ENCODE results near the gene TTLL11. TPM values are rescaled to one million over a fixed set of nuclear protein-coding genes. Genes with fewer than 3 reads are reported as not detected.

The TTLL11 gene
- polyA plus RNA-seq, 3 donors from 2014 or later = 3.1 to 8.3 (median 5.6) TPM

DNA sequence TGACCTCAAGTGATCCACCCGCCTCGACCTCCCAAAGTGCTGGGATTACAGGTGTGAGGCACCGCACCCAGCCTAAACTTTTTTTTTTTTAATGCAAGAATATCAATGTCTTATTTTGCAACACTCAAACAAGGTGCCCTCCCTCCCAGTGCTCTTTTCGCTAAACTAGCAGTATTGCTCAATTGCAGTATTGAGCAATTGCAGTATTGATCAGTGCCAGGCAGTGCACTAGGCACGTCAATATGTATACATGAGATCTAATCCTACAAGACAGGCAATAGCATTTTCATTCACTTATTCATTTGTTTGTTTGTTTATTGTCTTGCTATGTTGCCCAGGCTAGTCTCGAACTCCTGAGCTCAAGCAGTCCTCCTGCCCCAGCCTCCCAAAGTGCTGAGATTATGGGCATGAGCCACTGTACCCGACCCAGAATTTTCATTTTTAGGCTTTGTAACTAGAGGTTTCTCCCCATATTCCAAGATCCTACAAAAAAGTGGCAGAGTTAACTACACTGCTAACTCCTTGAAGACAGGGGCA lies 94.5 kb downstream of the TTLL11 start:
- H3K4me3 Mint-ChIP-seq = no peak overlapping the region
- no peak overlapping the region for H3K27ac Mint-ChIP-seq
- no peaks in the 10 kb centered on the region for H3K4me1 Mint-ChIP-seq
- H3K27me3 Mint-ChIP-seq (ENCODE audit: low read depth in 3 of 3) = peaks cover 0 to 2% (median 0%) of the 10 kb centered on the region in 3 donors
- H3K36me3 Mint-ChIP-seq = no peaks in the 10 kb centered on the region
- no peaks in the 10 kb centered on the region for H3K9me3 Mint-ChIP-seq
- no peak for DNase-seq

DNA sequence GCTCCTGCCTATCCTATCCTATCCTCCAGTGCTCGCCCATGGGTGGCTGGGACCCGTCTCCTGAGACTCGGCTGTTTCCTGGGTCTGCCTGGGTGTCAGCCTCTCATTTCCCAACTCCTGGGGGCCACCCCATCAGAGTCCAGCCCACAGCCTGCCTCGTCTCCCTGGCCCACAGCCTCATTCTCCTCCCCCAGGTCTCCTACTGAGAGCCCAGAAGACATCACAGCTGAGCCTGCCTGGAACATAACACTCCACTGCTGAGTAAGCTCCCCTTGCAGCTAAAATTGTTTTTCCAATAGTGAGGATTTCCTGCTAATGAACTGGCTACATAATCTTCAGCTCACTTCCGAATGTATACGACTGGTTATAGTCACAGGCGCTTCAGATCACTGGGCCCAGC lies 95.3 kb downstream of the TTLL11 start:
- DNase-seq = no peak
- H3K27ac Mint-ChIP-seq = no peak overlapping the region
- H3K36me3 Mint-ChIP-seq = no peaks in the 10 kb centered on the region
- H3K27me3 Mint-ChIP-seq (ENCODE audit: low read depth in 3 of 3) = peaks cover 0 to 2% (median 0%) of the 10 kb centered on the region in 3 donors
- no peak overlapping the region for H3K4me3 Mint-ChIP-seq
- no peaks in the 10 kb centered on the region for H3K9me3 Mint-ChIP-seq
- H3K4me1 Mint-ChIP-seq = no peaks in the 10 kb centered on the region

DNA sequence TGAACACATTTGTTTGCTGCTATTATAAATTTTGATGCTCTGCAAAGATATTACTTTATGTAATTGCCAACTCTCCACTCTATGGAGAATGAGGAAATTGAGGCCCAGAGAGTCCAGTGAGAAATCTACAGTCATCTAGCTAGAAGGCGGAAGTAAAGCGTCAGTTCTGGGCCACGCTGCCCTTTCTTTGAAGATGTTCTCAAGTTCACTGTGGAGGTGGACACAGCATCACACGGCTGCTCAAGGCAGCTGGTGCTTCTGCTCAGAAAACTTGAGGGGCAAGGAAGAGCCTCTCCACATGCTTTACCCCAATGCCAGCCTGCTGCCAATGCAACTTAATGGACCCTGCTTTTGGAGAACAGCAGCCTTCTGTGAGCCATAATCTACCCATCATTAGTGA lies 96.3 kb downstream of the TTLL11 start:
- no peak overlapping the region for H3K27ac Mint-ChIP-seq
- H3K27me3 Mint-ChIP-seq (ENCODE audit: low read depth in 3 of 3) = peaks cover 0 to 2% (median 0%) of the 10 kb centered on the region in 3 donors
- no peaks in the 10 kb centered on the region for H3K36me3 Mint-ChIP-seq
- no peaks in the 10 kb centered on the region for H3K4me1 Mint-ChIP-seq
- no peak overlapping the region for H3K4me3 Mint-ChIP-seq
- no peaks in the 10 kb centered on the region for H3K9me3 Mint-ChIP-seq
- no peak for DNase-seq

DNA sequence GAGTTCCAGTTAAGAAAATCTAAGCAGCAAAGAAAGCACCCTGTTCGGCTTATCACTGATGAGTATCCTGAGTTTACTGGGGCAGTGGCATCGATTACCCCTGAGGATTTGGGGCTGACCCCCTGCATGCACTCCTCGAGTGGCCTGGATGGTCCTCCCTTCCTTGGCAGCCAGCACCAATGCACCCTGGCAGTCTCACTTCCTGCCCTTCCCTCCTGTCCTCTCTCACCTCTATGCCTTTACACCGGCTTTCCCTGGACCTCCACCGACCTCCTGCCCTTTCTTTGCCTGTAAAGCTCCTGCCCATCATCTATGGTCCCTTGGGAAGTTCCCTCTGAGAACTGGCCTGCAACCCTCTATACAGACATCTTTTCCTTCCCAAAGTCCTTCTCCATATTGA lies 97.1 kb downstream of the TTLL11 start:
- H3K4me3 Mint-ChIP-seq = no peak overlapping the region
- H3K36me3 Mint-ChIP-seq = no peaks in the 10 kb centered on the region
- H3K9me3 Mint-ChIP-seq = no peaks in the 10 kb centered on the region
- H3K27ac Mint-ChIP-seq = no peak overlapping the region
- H3K4me1 Mint-ChIP-seq = no peaks in the 10 kb centered on the region
- DNase-seq = no peak
- peaks cover 0 to 2% (median 0%) of the 10 kb centered on the region in 3 donors for H3K27me3 Mint-ChIP-seq (ENCODE audit: low read depth in 3 of 3)

DNA sequence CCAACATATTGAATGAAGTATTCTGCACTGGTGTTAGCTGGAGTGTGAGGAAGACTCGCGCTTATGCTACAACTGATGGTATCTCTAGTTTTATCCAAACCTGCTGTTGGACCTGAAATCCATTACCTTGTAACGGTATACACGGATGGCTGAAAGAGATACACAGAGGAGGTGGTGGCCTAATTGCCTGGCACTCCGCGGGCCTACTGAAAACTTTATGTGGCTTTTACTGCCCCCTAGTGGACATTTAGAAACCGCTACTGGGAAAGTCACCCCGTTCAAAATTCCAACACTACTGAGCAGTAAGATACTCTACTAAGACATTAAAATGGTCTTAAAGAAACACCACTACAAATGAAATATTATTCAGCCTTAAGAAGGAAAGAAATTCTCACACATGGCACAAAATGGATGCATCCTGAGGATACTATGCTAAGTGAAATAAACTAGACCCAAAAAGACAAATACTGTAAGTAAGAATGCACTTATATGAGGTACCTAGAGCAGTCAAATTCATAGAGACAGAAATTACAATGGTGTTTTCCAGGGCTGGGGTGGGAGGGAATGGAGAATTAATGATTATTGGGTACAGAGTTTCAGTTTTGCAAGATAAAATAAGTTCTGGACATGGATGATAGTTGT lies 100.4 kb downstream of the TTLL11 start:
- H3K36me3 Mint-ChIP-seq = peaks cover 0 to 11% (median 0%) of the 10 kb centered on the region in 3 donors
- no peak overlapping the region for H3K4me3 Mint-ChIP-seq
- DNase-seq = peak; percentile 44 to 57 (median 51)
- no peak overlapping the region for H3K27ac Mint-ChIP-seq
- H3K4me1 Mint-ChIP-seq = no peaks in the 10 kb centered on the region
- H3K27me3 Mint-ChIP-seq (ENCODE audit: low read depth in 3 of 3) = peaks cover 0 to 4% (median 0%) of the 10 kb centered on the region in 3 donors
- no peaks in the 10 kb centered on the region for H3K9me3 Mint-ChIP-seq

DNA sequence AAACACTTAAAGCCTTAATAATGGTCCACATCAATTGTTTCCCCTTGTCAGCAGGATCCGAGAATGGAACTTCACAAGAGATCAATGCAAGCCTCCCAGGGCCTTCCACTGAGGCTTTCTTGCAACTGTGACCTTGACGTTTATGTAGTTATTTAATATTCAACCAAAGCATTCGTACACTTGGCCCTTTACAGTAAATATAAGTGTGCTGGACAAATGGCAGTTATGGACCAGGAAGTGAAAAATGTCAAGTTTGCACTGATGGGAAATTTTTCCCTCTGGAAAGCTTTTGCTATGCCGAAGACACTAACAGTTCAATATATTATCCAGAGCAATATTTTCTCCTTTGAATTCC lies 101.8 kb downstream of the TTLL11 start:
- H3K27me3 Mint-ChIP-seq (ENCODE audit: low read depth in 3 of 3) = peaks cover 0 to 4% (median 2%) of the 10 kb centered on the region in 3 donors
- DNase-seq = no peak
- H3K27ac Mint-ChIP-seq = no peak overlapping the region
- no peaks in the 10 kb centered on the region for H3K9me3 Mint-ChIP-seq
- peaks cover 0 to 11% (median 0%) of the 10 kb centered on the region in 3 donors for H3K36me3 Mint-ChIP-seq
- H3K4me1 Mint-ChIP-seq = no peaks in the 10 kb centered on the region
- H3K4me3 Mint-ChIP-seq = no peak overlapping the region

DNA sequence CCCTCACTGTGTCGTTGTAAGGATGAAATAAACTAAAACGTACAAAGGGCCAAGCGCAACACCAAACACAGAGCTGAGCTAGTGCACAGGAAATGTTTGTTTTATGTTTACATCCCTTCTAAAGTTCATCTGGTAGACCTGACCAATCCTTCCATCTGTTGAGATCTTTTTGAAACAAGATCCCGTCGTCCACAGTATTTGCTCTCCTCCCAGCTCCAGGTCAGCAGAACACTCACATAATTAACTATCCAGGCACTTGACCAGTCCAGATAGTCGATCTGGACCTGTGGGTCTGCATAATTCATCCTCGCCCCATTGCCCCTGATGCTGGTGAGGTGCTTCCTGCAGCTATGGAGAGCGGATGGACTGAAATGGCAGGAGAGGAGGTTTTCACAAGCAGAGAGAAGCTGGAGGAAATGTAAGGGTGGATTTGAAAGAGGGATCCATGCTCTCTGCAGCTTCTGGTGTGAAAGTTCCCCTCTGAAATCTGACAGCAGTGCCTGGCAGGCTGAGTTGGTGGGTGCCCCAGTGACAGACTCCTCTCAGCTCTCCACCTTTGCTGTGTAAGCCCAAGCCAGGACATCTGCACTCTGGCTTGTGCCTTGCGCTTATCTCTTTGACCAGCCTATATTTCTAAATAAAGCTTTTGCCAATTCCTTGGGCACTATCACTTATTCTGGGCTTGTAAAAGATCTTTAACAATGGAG lies 102.4 kb downstream of the TTLL11 start:
- H3K27ac Mint-ChIP-seq = no peak overlapping the region
- peaks cover 0 to 4% (median 2%) of the 10 kb centered on the region in 3 donors for H3K27me3 Mint-ChIP-seq (ENCODE audit: low read depth in 3 of 3)
- H3K9me3 Mint-ChIP-seq = no peaks in the 10 kb centered on the region
- H3K4me1 Mint-ChIP-seq = no peaks in the 10 kb centered on the region
- H3K4me3 Mint-ChIP-seq = no peak overlapping the region
- H3K36me3 Mint-ChIP-seq = peaks cover 0 to 11% (median 0%) of the 10 kb centered on the region in 3 donors
- DNase-seq = no peak

DNA sequence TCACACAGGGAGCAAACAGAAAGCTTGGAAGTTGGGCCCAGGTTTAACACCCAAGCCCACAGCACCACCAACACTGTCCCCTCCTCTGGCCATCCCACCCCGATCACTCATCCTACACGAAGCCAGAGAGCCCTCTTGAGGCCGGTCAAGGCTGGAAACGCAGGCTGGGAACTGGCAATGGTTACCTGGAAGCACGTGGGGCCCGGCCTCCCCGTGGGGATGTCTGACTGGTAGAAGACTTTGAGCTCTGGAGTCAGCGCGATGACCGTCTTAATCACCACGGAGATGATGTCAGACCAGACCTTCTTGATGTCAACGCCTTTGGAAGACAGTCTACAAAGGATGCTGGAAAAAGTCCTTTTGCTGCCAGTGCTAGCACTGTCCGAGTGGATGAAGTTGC lies 104.1 kb downstream of the TTLL11 start:
- no peak for DNase-seq
- H3K27me3 Mint-ChIP-seq (ENCODE audit: low read depth in 3 of 3) = peaks cover 0 to 4% (median 2%) of the 10 kb centered on the region in 3 donors
- no peak overlapping the region for H3K27ac Mint-ChIP-seq
- H3K36me3 Mint-ChIP-seq = peaks cover 0 to 11% (median 0%) of the 10 kb centered on the region in 3 donors
- no peaks in the 10 kb centered on the region for H3K4me1 Mint-ChIP-seq
- no peaks in the 10 kb centered on the region for H3K9me3 Mint-ChIP-seq
- H3K4me3 Mint-ChIP-seq = no peak overlapping the region

DNA sequence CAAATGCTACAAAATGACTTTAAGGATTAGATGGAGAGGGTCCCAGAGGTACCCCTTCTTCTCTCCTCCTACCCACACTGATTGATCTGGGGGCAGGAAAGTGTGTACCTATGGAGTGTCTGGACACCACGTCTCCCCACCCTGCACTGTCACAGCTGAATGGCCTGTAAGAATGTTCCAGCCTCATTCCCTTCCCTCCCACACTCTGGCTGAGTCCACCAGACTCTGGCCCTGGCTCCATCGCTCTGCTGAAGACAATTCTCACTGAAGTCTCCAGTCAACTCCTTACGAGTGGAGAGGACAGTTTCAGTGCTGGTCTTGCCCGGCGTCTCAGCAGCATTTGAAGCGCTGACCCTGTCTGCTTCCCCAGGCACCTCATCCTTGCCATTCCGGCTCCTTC lies 105.8 kb downstream of the TTLL11 start:
- no peak for DNase-seq
- Mint-ChIP-seq H3K9me3 (no peaks in the 10 kb centered on the region), H3K27me3 (ENCODE audit: low read depth in 3 of 3) (peaks cover 0 to 4% (median 2%) of the 10 kb centered on the region in 3 donors), H3K36me3 (peaks cover 0 to 11% (median 5%) of the 10 kb centered on the region in 3 donors), H3K4me3 (no peak overlapping the region), H3K4me1 (no peaks in the 10 kb centered on the region), H3K27ac (no peak overlapping the region)

DNA sequence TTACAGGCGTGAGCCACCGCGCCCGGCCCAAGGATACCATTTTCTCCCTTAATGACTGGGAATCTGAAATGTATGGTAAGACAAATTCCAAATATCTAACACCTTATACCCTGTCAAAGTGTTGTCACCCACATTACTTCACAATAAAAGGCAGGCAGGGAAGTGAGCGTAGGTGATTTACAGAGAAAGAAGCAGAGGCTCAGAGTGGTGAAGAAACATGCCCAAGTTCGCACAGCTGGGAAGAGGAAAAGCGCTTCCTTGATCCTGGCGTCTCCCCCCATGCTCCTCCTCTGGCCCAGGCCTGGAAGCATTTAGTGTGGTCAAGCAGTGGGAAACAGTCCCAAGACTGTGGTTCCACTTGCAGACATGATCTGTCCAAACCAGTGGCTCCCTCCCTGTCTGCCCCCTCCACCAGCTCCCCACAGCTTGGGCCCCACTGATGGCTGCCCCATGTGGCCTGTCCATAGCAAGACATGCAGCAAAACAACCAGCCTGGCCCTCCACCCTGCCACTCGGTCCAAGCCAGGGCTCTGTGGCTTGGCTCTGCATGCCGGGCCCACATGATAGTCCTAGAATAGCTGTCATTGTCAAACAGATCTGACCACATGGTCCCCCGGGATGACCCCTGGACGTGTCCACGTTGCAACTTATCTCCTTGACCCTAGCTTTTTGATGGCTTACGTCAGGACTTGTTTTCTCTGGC lies 107.2 kb downstream of the TTLL11 start:
- Mint-ChIP-seq H3K27ac (no peak overlapping the region), H3K36me3 (peaks cover 4 to 15% (median 10%) of the 10 kb centered on the region in 3 donors), H3K4me1 (no peaks in the 10 kb centered on the region), H3K9me3 (peaks cover 0 to 7% (median 0%) of the 10 kb centered on the region in 6 donors), H3K27me3 (ENCODE audit: low read depth in 3 of 3) (peaks cover 0 to 4% (median 2%) of the 10 kb centered on the region in 3 donors), H3K4me3 (no peak overlapping the region)
- DNase-seq = no peak

DNA sequence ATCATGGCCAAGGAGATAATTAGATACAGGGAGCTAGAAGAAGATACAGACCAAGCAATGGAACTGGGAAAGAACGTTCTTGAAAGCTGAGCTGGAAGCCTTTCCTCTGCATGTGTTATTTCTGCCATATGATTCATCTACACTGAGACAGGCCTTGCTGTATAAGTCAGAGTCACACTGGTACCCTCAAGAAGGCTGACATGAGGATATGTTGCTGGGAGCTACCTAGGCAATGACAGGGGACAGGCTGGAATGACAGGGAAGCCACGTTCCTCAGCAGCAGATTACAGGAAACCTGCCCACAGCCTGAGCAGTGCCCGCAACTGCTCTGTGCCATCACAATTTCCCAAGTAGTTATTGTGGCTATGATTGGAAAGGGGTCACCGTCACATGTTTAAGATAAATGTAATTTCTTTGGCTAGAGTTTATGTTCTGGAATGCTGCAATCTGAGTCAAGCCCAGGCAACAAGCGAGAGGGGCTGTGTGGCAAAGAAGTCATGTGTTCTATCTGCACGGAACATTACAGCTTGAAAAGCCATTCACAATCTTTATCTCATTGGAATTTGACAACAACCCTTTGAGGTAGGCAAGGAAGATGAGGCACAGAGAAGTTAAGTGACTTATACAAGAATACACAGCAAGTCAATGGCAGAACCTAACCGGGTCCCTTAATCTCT lies 108.2 kb downstream of the TTLL11 start:
- Mint-ChIP-seq H3K9me3 (peaks cover 0 to 12% (median 2%) of the 10 kb centered on the region in 6 donors), H3K27ac (no peak overlapping the region), H3K27me3 (ENCODE audit: low read depth in 3 of 3) (peaks cover 0 to 2% (median 0%) of the 10 kb centered on the region in 3 donors), H3K36me3 (peaks cover 4 to 17% (median 13%) of the 10 kb centered on the region in 3 donors), H3K4me1 (no peaks in the 10 kb centered on the region), H3K4me3 (no peak overlapping the region)
- DNase-seq = no peak

DNA sequence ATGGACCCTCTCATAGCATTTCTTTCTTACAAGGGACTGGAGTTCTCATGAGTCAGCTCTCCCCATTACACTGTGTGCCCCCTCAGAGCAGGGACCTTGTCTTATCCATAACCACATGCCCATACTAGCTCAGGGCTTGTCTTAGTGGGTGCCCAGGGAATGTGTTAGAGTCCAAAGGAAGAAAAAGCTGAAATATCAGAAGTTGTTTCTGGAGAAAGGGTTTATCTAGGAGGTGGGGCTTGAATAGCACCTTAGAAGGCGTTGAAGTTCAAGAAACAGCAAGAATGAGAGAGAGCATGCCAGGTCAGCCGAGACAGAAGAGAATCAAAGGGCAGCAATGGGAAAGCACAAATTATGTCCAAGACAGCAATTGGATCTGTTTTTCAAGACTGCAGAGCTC lies 109.4 kb downstream of the TTLL11 start:
- no peak for DNase-seq
- Mint-ChIP-seq H3K4me3 (no peak overlapping the region), H3K27me3 (ENCODE audit: low read depth in 3 of 3) (peaks cover 0 to 2% (median 0%) of the 10 kb centered on the region in 3 donors), H3K9me3 (peaks cover 0 to 12% (median 2%) of the 10 kb centered on the region in 6 donors), H3K36me3 (peaks cover 4 to 13% (median 10%) of the 10 kb centered on the region in 3 donors), H3K27ac (no peak overlapping the region), H3K4me1 (no peaks in the 10 kb centered on the region)

DNA sequence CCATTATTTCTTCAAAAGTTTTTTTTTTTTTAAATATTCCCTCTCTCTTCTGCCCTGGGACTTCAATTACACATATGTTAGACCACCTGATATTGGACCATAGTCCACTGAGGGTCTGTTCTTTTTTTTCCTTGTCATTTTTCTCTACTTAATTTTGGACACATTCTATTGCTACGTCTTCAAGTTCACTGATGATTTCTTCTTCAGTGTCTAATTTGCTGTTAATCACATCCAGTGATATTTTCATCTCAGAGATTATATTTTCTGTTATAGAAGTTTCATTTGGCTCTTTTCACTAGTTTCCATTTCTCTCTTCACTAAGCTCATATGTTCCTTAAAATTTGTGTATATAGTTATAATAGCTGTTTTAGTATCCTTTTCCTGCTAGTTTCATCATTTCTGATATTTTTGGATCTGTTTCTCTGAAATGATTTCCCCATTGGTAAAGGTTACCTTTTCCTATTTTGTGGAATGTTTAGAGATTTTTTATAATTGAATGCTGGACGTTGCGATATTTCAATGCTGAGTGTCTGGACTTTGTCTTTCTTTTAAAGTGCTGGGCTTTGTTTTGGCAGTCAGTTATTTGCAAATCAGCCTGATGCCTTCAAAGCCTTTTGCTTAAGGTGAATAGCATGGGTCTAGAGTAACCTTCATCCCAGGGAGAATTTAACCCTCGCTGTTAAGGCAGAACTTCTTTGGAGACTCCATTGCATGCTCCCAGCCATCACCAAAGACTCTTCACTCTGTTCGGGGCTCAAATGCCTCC lies 111.8 kb downstream of the TTLL11 start:
- Mint-ChIP-seq H3K4me1 (no peaks in the 10 kb centered on the region), H3K9me3 (peaks cover 0 to 12% (median 2%) of the 10 kb centered on the region in 6 donors), H3K27ac (no peak overlapping the region), H3K27me3 (ENCODE audit: low read depth in 3 of 3) (no peaks in the 10 kb centered on the region), H3K4me3 (no peak overlapping the region), H3K36me3 (peaks cover 4 to 13% (median 7%) of the 10 kb centered on the region in 3 donors)
- no peak for DNase-seq

All from immature natural killer cell (primary cell).